SU-DHL-6 (cell line): ENCODE results near the gene TCF4.

Experiments used
- EZH2phosphoT487 ChIP-seq: fragments of 200-600 bp; sonication (generic), shearing (Covaris generic); conservative IDR thresholded peaks from 2 replicates; pipeline ENCODE4 v1.6.1; 2018; ENCODE audit warnings: mild to moderate bottlenecking, antibody characterized with exemption, low read length, moderate library complexity, mixed read lengths
- TF ChIP-seq, protein P1 (sequence below): fragments of 200-600 bp; sonication (generic); IDR thresholded peaks from one replicate; pipeline ENCODE4 v1.5.1; 2017; ENCODE audit warnings: antibody characterized with exemption, mild to moderate bottlenecking, low read length, moderate library complexity; ENCODE audit not compliant: insufficient read depth, poor library complexity, severe bottlenecking

DNA sequence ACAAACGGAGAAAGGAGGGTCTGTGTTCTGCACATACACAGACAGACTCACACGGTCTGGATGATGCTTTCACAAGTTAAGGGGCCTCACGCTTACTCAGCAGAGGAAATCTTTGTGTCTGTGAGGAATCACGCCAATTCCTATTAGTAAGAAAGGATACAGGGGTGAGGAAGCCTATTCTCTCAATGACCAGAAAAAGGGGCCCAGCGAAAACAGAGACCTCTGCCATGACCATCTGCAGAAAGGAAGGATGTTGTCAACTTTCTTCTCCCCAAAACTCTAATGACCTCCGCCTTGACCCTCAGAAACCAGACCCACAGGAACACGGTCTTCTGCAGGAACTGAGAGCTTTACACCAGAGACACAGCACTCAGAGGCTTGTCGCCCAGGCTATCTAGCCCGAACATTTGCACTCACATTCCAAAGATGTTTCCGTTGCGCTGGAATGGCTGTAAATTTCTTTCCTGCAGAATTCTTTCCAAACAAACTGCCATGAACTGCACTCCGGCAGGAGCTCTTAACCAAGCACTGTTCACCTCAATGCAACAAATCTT, 186.3 kb downstream of the TCF4 start:
- TF ChIP-seq, protein P1, sequence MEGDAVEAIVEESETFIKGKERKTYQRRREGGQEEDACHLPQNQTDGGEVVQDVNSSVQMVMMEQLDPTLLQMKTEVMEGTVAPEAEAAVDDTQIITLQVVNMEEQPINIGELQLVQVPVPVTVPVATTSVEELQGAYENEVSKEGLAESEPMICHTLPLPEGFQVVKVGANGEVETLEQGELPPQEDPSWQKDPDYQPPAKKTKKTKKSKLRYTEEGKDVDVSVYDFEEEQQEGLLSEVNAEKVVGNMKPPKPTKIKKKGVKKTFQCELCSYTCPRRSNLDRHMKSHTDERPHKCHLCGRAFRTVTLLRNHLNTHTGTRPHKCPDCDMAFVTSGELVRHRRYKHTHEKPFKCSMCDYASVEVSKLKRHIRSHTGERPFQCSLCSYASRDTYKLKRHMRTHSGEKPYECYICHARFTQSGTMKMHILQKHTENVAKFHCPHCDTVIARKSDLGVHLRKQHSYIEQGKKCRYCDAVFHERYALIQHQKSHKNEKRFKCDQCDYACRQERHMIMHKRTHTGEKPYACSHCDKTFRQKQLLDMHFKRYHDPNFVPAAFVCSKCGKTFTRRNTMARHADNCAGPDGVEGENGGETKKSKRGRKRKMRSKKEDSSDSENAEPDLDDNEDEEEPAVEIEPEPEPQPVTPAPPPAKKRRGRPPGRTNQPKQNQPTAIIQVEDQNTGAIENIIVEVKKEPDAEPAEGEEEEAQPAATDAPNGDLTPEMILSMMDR, result no peak
- no peak for TF ChIP-seq EZH2phosphoT487
